PC-9 (cell line): Measurements from ENCODE around the gene SLC6A6.

Experiments
- CTCF ChIP-seq: fragments of 200-600 bp; sonication (generic); conservative IDR thresholded peaks from 2 replicates; pipeline ENCODE4 v1.6.1; 2017; ENCODE audit warnings: mixed run types, antibody characterized with exemption, mild to moderate bottlenecking, moderate library complexity
- EZH2 ChIP-seq: fragments of 200-600 bp; sonication (generic); IDR thresholded peaks from 2 replicates; pipeline ENCODE4 v1.8.0; 2017; ENCODE audit warnings: antibody characterized with exemption, low read depth

- no peak for TF ChIP-seq CTCF
- no peak for TF ChIP-seq EZH2
These were observed 37.7 kb upstream of the SLC6A6 start for GRCh38 chr3:14364580-14365292.
